Duodenal mucosa (tissue), 2 donors: ENCODE results near the gene ANLN.

ENCODE experiments used
- H3K27ac ChIP-seq: one replicate; pipeline ENCODE4 v1.7.0; 2013; ENCODE audit warnings: low read depth, low read length
- H3K27me3 ChIP-seq, 2 donors: one replicate each; pipeline ENCODE4 v1.7.0; 2013; ENCODE audit warnings: low read length in 2 of 2, control low read depth in 1 of 2; ENCODE audit not compliant: insufficient read depth in 2 of 2, control insufficient read depth in 1 of 2
- H3K36me3 ChIP-seq, 2 donors: one replicate each; pipeline ENCODE4 v1.7.0; 2013; ENCODE audit warnings: low read length in 2 of 2, control low read depth in 1 of 2; ENCODE audit not compliant: insufficient read depth in 2 of 2, control insufficient read depth in 1 of 2
- H3K4me1 ChIP-seq, 2 donors: one replicate each; pipeline ENCODE4 v1.7.0; 2013; ENCODE audit warnings: low read length in 2 of 2, control low read depth in 1 of 2; ENCODE audit not compliant: insufficient read depth in 2 of 2, control insufficient read depth in 1 of 2
- H3K4me3 ChIP-seq, 2 donors: one replicate each; pipeline ENCODE4 v1.7.0; 2013; ENCODE audit warnings: low read length in 2 of 2, low read depth in 1 of 2
- H3K9ac ChIP-seq, 2 donors: one replicate each; pipeline ENCODE4 v1.7.0; 2013; ENCODE audit warnings: low read length in 2 of 2, low read depth in 1 of 2
- H3K9me3 ChIP-seq, 2 donors: one replicate each; pipeline ENCODE4 v1.7.0; 2013; ENCODE audit warnings: low read length in 2 of 2, control low read depth in 1 of 2; ENCODE audit not compliant: control insufficient read depth in 1 of 2

The ANLN gene

DNA sequence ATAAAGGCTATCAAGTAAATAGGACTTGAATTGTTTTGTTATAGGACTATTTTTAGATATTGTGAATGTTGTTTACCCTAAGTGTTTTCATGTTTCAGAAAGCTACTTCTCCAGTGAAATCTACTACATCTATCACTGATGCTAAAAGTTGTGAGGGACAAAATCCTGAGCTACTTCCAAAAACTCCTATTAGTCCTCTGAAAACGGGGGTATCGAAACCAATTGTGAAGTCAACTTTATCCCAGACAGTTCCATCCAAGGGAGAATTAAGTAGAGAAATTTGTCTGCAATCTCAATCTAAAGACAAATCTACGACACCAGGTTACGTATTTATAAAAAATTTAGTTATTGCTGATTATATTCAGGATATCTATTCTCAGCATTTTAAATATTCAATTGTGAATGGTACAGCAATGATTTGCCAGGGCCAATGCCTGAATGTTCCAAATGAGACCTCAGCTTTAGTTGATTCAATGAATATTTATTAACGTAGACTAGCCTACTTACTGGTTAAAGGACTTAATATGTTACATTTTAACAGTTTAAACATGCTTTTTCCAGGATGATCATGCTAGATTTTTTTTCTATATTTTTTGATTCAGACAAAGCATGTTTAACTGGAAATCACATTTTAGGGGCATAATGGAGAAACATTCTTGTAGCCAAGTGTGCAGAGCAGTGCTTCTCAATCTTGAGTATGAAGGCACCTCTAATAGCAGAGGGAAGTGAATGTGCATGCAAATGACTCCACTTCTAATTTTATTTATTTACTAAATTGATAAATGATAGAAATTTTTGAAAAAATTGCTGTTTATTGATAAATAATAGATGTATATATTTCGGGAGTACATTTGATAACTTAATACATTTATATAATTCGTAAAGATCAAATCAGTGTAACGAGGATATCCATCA lies 18.2 kb downstream of the ANLN start:
- no peaks in the 10 kb centered on the region for H3K27me3 ChIP-seq
- no peaks in the 10 kb centered on the region for H3K9me3 ChIP-seq
- no peak overlapping the region for H3K9ac ChIP-seq
- H3K4me3 ChIP-seq = no peak overlapping the region
- peaks cover 0 to 7% of the 10 kb centered on the region in 2 donors for H3K36me3 ChIP-seq
- H3K4me1 ChIP-seq = peaks cover 0 to 18% of the 10 kb centered on the region in 2 donors
- no peak overlapping the region for H3K27ac ChIP-seq

DNA sequence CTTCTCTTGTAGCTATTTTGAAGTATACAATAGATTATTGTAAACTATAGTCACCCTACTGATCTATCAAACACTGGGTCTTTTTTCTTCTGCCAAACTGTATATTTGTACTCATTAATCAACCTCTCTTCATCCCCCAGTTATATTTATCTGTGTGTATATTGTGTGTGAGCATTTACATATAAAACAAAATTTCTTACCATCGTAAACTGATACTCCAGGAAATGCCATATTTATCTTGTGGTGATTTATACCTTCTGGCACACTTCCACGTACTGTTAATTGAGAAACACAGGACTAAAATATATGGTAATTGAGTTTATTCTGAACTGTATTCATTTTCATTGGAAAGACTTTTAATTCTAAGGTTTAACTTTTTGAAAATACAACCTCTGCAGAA lies 18.9 kb downstream of the ANLN start:
- Histone ChIP-seq H3K27ac (no peak overlapping the region), H3K36me3 (peaks cover 0 to 7% of the 10 kb centered on the region in 2 donors), H3K9ac (no peak overlapping the region), H3K9me3 (no peaks in the 10 kb centered on the region), H3K4me3 (no peak overlapping the region), H3K27me3 (no peaks in the 10 kb centered on the region), H3K4me1 (peaks cover 0 to 18% of the 10 kb centered on the region in 2 donors)

DNA sequence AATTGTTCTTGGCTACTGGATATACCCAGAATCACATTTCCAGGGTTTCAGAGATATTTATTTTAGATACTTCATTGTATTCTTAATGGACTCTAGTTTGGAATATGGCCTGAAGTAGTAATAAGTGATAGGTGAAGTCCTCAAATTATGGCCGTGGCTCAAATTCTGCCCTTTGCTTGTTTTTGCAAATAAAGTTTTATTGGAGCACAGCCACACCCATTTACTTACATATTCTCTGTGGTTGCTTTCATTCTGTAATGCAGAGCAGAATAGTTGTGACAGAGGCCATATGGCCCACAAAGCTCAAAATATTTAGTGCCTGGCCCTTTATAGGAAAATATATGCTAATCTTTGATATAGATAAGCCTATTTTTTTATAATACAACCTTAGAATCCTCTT lies 19.5 kb downstream of the ANLN start:
- no peak overlapping the region for H3K4me3 ChIP-seq
- no peaks in the 10 kb centered on the region for H3K27me3 ChIP-seq
- no peak overlapping the region for H3K27ac ChIP-seq
- no peak overlapping the region for H3K9ac ChIP-seq
- no peaks in the 10 kb centered on the region for H3K9me3 ChIP-seq
- peaks cover 0 to 9% of the 10 kb centered on the region in 2 donors for H3K36me3 ChIP-seq
- peaks cover 0 to 17% of the 10 kb centered on the region in 2 donors for H3K4me1 ChIP-seq

DNA sequence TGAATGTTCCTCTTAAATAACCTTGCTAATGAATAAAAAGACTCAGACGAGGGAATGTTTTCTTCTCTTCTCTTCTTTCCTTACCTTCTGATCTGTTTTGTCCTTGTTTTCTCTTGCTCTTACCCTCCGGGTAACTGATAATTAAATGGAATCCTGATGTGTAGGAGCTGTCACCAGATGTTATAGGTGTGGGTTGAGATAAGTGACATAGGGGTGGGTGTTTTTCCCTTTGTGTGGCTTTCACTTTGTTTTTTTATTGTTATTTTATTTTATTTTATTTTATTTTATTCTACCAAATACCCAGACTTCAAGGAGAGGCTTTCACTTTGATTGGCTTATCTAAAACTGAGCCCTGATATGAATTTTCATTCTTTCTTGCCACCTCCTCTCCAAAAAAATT lies 25.5 kb downstream of the ANLN start:
- Histone ChIP-seq H3K27ac (no peak overlapping the region), H3K9me3 (no peaks in the 10 kb centered on the region), H3K4me1 (peaks cover 0 to 6% of the 10 kb centered on the region in 2 donors), H3K36me3 (peaks cover 0 to 15% of the 10 kb centered on the region in 2 donors), H3K27me3 (no peaks in the 10 kb centered on the region), H3K9ac (no peak overlapping the region), H3K4me3 (no peak overlapping the region)

DNA sequence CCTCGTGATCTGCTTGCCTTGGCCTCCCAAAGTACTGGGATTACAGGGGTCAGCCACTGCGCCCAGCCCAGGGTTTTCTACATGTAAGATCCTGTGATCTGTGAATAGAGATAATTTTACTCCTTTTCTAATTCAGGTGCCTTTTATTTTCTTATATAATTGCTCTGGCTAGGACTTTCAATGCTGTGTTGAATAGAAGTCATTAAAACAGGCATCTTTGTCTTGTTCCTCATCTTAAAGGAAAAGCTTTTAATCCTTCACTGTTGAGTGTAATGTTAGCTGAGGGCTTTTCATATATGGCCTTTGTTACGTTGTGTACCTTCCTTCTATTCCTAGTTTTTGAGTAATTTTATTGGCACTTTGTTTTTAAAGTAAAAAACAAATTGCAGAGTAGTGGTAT lies 26.6 kb downstream of the ANLN start:
- Histone ChIP-seq H3K9ac (no peak overlapping the region), H3K27ac (no peak overlapping the region), H3K4me1 (peaks cover 0 to 6% of the 10 kb centered on the region in 2 donors), H3K27me3 (no peaks in the 10 kb centered on the region), H3K9me3 (no peaks in the 10 kb centered on the region), H3K4me3 (no peak overlapping the region), H3K36me3 (peaks cover 0 to 15% of the 10 kb centered on the region in 2 donors)

DNA sequence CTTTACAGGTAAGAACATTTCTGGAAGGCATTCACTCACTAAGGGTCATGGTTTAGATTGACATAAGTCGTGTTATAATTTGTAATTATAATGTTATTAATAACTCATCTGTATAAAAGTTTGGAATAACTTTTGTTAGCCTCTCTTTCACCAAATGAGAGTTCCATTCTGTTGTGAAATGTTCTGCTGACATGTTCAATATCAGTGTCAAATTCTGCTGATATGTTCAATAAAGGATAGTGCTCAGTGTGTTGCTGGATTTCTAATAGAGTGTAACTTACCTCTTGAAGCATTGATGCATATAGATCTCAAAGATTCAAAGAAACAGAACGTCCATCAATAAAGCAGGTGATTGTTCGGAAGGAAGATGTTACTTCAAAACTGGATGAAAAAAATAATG lies 30.6 kb downstream of the ANLN start:
- Histone ChIP-seq H3K9ac (no peak overlapping the region), H3K36me3 (peaks cover 0 to 8% of the 10 kb centered on the region in 2 donors), H3K4me1 (no peaks in the 10 kb centered on the region), H3K4me3 (no peak overlapping the region), H3K27me3 (no peaks in the 10 kb centered on the region), H3K27ac (no peak overlapping the region), H3K9me3 (no peaks in the 10 kb centered on the region)

DNA sequence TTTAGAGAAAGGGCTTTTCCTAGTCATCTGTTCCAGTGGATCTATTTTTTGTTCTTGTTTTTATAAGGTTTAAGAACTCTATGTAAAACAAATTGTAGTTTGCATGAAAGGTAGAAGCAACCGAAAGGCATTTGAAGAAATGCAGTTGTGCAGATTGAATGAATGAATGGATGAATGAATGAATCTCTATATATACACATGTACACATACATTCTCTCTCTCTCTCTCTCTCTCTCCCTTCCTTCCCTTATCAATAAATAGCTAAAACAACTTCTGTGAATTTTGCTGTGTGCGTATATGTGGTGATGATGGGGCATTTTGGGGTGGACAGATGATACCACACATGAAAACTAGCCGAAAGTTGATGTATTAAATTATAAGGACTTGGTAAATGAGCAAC lies 32.4 kb downstream of the ANLN start:
- H3K27ac ChIP-seq = no peak overlapping the region
- H3K4me3 ChIP-seq = no peak overlapping the region
- no peaks in the 10 kb centered on the region for H3K4me1 ChIP-seq
- H3K9me3 ChIP-seq = no peaks in the 10 kb centered on the region
- no peak overlapping the region for H3K9ac ChIP-seq
- no peaks in the 10 kb centered on the region for H3K27me3 ChIP-seq
- peaks cover 0 to 18% of the 10 kb centered on the region in 2 donors for H3K36me3 ChIP-seq

DNA sequence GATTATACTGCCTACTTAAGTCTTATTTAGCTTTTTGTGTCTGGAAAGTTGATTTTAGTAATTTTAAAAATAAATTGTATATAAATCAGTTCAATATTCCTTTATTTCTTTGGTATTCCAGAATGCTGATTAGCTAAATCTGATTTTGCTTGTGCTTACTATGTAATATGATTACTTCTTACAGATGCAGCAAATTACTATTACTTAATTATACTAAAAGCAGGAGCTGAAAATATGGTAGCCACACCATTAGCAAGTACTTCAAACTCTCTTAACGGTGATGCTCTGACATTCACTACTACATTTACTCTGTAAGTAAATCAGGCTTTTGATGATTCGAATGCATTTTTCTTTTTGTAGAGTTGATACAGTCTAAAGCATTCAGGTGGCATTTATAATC lies 34.0 kb downstream of the ANLN start:
- H3K27ac ChIP-seq = no peak overlapping the region
- no peaks in the 10 kb centered on the region for H3K4me1 ChIP-seq
- peaks cover 0 to 16% of the 10 kb centered on the region in 2 donors for H3K36me3 ChIP-seq
- H3K27me3 ChIP-seq = no peaks in the 10 kb centered on the region
- no peak overlapping the region for H3K4me3 ChIP-seq
- H3K9me3 ChIP-seq = no peaks in the 10 kb centered on the region
- no peak overlapping the region for H3K9ac ChIP-seq

DNA sequence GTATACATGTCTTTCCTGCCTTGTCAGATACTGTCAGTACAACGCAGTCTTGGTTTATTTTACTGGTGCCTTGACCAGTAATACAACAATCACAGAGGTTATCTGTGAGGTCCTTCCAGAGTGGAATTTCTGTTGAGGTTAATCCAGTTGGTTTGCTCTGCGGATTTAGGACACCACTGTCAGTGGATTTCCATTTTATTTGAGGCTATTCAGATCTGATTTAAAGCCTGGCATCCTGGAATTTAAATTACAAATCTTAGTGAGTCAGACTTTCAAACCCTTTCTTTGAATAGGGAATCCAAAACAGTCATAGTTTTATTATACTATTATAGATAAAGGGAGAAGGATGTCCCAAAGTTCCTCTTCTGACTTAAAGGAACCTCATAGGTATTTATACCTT lies 40.5 kb downstream of the ANLN start:
- Histone ChIP-seq H3K27ac (no peak overlapping the region), H3K4me3 (no peak overlapping the region), H3K36me3 (peaks cover 0 to 16% of the 10 kb centered on the region in 2 donors), H3K9me3 (no peaks in the 10 kb centered on the region), H3K9ac (no peak overlapping the region), H3K27me3 (no peaks in the 10 kb centered on the region), H3K4me1 (no peaks in the 10 kb centered on the region)

DNA sequence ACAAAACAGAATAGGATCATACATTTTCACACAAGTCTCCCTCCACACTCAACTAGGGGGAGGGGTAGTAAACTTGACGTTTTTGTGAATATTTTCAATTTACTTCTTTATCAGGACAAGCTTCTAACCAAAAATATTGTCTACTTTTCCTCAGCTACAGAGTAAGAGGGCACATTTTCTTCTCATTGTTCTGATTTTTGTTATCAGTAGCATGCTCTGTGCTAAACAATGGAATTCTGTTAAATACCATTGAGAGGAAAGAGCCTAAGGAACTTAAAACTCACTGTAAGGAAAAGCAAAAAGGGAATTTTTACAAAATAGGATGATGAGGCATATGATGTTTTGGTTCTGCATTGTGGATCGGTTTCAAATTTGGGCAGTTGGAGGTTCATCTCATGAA lies 41.2 kb downstream of the ANLN start:
- Histone ChIP-seq H3K27me3 (no peaks in the 10 kb centered on the region), H3K36me3 (peaks cover 0 to 16% of the 10 kb centered on the region in 2 donors), H3K9me3 (no peaks in the 10 kb centered on the region), H3K4me1 (no peaks in the 10 kb centered on the region), H3K27ac (no peak overlapping the region), H3K9ac (no peak overlapping the region), H3K4me3 (no peak overlapping the region)
